NCI-H2107 treated with DMSO at 0.1 percent for 48 hours (cell line): ENCODE measurements around the gene SRSF12.
A peak's percentile ranks its signal among the peaks of the same experiment; 100 is the strongest.
"Not testable (repeated sequence)": the region's sequence is repeated elsewhere in the genome, so short reads cannot be mapped to it uniquely, and the experiment has no call there.

Experiments
- DNase-seq: peaks from one replicate; lab custom pipeline; 2025; ENCODE audit not compliant: unreplicated experiment; lab: John Stamatoyannopoulos, UW

SRSF12 gene

DNA sequence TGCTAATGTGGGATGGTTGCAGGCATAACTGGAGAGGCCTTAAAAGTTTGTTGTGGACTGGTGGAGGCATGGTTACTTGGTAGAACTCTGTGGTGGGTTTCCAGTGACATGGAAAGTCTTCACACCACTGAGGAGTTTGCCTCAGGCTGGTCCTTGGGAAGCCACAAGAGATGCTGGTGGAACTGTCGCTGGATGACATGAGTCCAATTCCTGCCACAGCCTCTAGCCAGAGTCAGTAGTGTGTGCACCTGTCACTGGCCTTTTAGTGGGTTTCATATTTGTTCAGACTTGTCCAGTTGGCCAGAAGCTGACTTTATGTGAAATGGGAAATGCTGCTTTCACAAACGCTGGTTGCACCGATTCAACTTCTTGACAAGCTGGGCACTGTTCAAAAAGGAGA lies 13.7 kb upstream of the SRSF12 start:
- no peak for DNase-seq

DNA sequence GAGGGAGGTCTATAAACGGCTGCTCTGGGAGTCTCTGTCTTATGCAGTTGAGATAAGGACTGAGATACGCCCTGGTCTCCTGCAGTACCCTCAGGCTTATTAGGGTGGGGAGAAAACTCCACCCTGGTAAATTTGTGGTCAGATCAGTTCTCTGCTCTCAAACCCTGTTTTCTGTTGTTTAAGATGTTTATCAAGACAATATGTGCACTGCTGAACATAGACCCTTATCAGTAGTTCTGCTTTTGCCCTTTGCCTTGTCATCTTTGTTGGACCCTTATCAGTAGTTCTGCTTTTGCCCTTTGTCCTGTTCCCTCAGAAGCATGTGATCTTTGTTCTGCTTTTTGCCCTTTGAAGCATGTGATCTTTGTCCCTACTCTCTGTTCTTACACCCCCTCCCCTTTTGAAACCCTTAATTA lies 10.4 kb upstream of the SRSF12 start:
- not testable (repeated sequence) for DNase-seq

DNA sequence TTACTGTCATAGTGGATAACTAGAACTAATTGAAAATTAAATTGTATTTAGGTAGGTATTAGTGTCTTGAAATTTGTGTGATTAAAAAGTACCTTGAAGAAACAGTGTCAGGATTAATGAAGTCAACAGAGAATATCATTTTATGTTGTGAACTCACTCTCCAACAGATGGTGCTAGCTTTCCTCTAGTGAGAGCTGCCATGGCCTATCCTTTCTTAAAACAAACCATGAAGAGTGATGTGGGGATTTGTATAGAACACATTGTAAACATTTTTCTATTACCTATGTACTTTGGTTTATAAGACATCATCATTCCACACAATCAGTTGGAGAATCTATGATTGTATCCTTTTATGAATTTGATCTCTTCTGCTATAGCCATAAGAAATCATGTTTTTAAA lies 4.8 kb upstream of the SRSF12 start:
- peak; percentile 63 for DNase-seq

DNA sequence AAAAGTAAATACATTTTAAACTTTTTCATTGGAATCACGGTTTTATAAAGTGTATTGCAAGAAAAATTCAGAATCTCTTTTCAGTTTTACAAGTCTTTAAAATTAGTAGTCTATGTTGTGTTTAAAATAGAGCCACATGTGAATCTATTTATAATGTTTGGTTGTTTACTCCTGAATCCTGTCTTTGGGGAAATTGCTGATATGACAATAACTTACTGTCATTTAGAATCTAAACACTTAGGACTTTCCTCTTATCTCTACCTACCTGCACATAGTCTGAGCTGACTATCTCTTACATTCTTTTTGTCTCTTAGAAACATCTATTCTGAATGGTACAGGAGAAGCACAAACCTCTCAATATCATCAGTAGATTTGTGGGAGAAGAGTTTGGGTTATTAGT lies 4.1 kb upstream of the SRSF12 start:
- no peak for DNase-seq

DNA sequence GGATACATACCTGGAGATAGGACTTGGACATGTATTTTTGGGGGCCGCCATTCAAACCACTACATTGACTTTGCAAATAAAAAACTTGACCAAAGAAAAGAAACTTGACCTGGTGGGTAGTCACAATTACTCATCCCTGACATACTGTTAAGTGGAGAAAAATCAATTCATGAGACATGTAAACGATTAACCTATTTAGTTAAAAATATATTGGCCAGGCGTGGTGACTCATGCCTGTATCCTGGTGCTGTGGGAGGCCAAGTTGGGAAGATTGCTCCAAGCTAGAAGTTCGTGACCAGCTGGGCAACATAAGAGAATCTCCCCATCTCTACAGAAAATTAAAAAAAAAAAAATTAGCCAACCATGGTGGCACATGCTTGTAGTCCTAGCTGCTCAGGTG lies 2.5 kb upstream of the SRSF12 start:
- DNase-seq = no peak

DNA sequence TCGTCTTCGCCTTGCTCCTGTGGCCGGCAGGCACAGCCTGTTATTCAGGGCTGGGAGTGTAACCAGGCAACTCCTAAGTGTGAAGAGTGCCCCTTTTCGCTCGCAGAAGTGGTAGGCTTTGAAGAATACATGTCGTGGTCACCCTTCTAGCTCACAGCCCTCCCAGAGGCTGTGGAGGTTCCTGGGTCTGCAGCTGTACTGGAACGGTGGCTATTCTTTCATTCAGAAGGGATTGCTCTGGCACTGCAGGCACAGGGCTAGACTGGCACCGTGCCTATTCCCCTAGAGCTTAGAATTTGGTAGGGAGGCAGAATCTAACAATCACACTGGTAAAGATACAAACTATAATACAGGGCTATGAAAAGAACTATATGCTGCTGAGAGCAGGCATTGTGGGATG lies 1.1 kb upstream of the SRSF12 start:
- DNase-seq = no peak

DNA sequence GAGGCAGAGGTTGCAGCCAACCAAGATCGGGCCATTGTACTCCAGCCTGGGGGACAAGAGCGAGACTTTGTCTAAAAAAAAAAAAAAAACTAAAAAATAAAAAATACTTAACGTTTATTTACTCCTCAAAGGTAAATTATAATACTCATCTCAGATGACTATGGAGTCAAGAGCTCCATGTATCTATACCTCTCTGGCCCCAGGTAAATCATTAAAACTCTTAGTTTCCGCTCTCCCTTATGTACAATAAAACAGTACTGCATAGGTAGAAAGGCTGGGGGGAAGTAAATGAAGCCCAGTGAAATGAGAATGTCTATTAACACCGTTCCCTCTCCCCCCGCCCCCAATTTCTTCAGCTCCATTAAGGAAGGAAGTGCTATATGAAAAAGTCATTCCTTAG lies 1.2 kb downstream of the SRSF12 start:
- DNase-seq = no peak

DNA sequence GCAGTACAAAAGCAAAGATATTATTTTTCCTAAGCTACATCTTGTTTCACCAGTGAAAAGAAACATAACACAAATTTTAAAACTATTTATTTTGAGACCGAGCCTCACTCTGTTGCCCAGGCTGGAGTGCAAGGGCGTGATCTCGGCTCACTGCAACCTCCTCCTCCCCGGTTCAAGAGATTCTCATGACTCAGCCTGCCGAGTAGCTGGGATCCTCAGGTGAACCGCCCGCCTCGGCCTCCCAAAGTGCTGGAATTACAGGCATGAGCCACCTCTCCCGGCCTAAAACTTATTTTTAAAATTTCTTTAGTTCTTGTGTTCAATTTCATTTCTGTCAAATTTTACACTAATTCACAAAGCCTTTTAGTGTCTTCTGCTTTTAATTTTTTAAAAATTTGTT lies 5.9 kb downstream of the SRSF12 start:
- no peak for DNase-seq

DNA sequence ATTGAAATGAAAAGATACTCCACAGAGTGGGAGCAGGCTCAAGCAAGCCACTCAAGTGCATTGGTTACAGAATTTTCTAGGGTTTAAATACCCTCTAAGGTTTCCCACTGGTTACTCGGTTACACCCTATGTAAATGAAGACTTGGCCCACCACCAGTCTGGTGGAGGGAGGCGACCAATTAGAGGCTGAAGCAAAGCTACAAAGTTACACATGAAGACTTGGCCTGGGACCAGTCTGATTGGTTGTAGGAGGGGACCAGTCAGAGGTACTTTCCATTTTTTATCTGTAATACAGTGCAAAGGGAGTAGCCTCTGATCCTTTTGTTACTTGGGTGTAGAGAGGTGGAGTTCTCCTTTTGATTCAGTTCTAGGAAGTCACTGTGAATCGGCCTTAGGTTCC lies 7.6 kb downstream of the SRSF12 start:
- DNase-seq = no peak

DNA sequence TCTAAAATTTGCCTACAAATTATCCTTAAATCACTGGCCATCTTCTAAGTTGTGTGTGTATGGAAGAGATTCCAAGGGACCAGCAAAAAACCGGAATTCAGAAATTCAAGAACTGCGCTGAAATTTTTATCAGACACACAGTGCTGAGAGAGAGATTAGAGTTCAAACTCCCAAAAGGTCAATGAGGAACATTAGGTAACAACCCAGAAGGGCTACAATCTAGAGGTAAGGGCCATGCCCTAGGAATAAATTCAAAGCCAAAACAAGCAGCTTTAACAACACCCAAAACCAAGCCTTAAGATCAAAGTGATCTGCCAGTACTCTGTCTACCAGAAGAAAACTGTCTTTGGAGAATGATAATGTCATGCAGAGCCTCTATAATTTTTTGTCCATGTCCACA lies 17.8 kb downstream of the SRSF12 start:
- DNase-seq = no peak

DNA sequence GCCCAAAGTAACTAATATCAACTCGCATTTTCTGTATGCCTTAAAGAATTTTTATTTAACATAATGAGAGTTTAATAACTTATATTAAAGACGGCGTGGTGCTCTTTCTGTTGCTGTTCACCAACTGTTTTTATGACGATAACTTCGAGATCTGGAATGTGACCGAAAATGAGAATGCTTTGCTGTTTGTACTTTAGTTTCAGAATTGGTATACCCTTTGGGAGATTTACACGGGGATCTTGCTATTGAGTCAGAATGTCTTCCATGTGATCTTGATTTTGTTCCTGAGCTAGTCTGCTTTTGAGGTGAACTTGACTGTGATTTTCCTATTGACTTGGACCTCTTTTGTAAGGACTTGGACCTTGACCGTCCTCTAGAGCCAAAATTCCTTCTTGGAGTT lies 19.4 kb downstream of the SRSF12 start:
- DNase-seq = no peak

DNA sequence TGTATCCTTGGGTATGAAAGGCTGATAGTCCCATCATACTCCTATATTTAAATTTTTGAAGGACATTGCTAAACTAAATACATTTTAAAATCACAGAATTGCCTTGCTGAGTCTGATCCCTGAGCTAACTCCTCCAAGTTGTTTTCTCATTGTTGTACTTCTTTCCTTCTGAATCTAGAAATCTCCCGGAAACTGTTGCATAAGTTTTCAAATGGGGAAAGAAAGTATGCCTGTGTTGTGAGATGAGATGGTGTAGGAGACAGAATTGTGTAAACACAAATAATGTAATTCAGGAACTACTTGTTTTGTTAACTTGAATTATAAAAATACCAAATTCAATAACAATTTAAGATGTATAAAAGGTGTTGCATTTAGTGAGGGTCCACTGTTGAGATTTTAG lies 30.0 kb downstream of the SRSF12 start:
- no peak for DNase-seq

DNA sequence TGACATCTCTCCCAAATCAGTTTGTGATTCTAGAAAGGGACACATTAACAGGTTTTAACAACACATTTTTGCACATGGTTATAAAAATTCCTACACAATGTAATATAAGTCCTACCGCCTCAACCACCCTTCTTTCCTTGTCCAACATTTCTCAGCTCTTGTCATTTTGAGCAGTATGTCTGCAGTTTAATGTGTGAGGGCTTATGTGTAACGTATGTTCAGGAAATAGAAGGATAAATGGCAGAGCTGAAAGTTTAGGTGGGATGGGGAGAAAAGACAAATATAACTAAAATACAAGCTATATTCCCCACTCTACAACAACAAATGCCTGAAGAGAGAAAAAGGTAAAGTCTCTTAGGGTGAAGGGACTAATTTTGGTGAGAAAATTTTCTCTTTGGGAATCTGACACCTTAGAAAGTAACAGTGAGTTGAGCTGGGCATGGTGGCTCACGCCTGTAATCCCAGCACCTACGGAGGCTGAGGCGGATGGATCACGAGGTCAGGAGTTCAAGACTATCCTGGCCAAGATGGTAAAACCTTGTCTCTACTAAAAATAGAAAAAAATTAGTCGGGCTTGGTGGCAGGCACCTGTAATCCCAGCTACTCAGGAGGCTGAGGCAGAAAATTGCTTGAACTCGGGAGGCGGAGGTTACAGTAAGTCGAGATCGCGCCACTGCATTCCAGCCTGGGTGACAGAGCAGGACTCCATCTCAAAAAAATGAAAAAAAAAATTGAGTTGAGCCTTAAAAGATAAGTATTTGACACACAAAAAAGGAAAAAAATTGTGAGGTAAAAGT lies 32.3 kb downstream of the SRSF12 start:
- no peak for DNase-seq

DNA sequence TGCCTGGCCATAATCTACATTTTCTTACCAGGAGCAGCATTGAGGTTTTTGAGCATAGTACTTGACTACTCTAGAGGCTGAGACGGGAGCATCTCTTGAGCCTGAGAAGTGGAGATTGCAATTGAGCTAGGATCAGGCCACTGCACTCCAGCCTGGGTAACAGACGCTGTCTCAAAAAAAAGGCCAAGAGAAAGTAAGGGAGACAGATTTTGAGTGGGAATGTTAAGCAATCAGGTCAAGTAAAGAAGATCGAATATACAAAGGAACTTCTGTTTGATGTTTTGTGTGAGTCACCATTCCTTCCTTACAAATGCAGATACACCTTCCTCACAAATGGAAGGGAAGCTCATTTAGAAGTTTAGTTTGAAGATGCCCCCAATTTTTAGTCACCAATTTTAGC lies 32.9 kb downstream of the SRSF12 start:
- no peak for DNase-seq

DNA sequence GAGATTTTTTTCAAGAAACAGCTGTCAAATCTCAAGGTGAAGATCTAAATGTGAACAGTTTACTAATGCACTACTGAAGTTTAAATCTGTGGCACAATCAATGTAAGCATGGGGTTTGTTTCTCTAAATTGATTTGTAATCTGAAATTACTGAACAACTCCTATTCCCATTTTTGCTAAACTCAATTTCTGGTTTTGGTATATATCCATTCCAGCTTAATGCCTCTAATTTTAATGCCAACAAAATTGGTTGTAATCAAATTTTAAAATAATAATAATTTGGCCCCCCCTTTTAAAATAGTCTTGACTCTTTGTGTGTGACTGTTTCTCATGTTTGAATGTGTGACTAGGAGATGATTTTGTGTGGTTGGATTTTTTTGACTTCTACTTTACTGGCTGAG lies 33.3 kb downstream of the SRSF12 start:
- DNase-seq = no peak

DNA sequence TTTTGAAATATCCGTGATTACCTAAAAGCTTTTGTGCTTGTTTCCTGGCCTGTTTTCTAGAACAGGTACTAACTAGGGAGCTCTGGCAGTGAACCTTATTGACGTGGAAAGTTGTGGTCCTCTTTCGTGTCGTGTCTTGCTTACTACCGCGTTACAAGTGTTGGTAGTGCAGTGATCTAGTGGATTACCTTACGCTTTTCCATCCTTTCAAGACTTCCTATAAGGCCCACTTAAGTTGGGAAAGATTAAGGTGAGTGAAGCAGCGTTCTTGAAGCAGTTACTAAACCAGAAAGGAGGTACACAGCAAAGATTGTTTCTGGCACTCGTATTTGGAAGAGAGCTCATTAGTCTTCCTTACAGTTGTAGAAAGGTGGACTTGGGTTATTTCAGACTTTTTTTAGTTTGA lies 35.4 kb downstream of the SRSF12 start:
- DNase-seq = no peak

DNA sequence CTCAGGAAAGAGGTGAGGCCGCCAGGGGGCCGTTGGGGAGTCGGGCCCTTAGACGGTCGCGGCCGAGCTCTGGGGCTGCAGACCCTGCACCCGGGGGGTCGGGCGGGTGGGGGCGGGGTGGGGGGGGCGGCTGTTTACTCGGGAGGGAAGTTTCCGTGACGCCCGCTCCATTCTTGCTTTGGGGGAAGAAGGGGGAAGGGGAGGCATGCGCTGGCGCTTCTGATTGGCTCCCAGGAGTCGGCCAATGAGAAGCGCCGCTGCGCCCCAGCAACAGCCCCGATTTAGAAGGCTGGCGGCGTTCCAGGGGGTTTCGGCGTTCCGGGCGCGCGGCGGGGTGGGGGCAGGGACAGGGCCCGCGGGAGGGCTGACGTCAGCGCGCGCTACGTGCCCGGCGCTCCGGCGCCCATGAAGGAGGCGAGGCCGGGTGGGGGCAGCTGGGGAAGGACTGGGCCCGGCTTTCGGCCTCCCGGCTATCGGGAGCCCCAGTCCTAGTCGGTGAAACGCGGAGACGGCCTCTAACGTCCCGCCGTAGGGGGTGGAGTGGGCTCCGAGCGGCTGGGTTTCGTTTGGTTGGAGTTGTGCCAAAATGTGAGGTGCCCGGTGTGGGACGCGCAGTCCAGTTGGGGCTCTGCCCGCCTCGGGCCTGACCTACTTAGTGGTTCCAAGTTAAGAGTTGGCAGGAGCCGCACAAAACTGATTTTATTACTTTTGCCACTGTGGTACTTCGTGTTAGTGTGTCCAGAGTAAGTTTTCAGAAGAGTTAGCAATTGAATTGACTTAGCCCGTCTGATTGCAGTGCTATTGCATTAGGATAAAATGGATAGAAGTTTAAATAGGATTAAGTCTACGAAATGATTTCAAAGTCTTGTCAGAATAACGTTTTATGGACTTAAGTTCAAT lies 36.2 kb downstream of the SRSF12 start:
- peak; percentile 80 for DNase-seq

DNA sequence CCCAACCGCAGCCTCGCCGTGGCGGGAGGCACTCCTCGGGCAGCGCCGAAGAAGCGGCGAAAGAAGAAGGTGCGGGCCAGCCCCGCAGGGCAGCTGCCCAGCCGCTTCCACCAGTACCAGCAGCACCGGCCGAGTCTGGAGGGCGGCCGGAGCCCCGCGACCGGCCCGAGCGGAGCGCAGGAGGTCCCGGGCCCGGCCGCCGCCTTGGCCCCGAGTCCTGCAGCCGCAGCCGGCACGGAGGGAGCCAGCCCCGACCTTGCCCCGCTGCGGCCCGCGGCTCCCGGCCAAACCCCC lies 36.8 kb downstream of the SRSF12 start:
- no peak for DNase-seq

DNA sequence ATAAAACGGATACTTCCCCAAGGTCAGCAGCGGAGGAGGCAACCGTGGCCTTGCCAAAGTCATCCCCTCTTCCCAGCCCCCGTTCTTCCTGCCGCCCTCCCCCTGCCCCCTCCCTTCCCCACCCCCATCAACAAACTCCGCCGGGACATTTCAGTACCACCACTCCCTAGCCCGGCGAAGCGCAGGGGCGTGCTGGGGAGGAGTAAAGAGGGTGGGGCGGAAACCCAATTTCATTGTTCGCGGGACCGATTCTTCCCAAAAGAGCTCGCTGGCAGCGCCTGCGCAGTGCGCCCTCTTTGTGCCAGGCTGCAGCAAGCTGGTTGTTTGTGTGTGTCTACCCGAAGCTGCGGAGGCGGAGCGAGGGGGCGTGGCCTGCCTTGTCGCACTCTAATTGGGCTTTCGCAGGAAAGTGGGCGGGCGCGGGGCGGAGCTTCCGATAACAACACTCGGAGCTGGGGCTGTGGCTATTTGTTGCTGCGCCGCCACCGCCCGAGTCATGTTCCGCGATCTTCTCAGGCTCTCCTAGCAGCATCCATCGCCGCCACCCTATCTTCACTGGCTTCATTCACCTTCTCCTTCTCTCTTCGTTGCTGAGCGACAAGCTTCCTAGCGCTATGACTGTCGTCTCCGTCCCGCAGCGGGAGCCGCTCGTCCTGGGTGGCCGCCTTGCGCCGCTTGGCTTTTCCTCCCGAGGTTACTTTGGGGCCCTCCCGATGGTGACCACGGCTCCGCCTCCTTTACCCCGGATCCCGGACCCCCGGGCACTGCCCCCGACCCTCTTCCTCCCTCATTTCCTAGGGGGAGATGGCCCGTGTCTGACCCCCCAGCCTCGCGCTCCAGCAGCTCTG lies 37.4 kb downstream of the SRSF12 start, which contains the start of gene PNRC1:
PNRC1 (plus strand) TSS at position 471 of the 848 bp plus-strand sequence; CDS start at position 615, 144 bp downstream.
- DNase-seq = peak; percentile 93

DNA sequence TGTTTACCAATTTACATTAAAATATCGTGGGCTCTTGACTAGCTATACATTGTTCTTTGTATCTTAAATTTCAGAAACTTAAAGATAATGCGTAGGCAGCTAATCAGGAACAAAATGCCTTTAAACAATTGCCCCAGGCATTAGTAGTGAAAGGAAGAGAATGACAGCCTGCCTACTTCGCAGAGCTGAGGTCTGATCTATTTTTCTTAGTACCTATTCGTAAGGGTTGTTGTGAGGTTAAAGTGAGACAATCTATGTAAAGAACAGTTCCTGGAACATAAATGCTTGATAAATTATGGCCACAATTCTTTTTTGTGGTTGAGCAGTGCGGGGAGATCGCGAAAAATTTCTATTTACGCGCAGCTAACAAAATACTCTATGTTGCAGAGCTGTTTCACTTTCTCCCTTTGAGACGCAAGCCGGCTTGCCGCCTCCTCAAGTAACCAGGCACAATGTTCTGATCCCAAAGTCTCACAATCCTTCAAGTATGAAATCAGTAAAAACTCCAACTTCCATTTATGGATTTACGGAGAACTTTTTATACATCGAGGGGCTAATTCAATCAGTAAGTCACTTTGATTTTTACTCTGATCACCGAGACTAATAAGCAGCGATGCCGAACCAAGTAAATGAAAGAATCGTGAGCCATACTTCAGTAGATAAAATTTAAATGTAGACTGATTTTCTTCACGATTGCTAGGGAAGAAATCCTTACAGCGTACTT lies 38.2 kb downstream of the SRSF12 start:
- DNase-seq = peak; percentile 51

DNA sequence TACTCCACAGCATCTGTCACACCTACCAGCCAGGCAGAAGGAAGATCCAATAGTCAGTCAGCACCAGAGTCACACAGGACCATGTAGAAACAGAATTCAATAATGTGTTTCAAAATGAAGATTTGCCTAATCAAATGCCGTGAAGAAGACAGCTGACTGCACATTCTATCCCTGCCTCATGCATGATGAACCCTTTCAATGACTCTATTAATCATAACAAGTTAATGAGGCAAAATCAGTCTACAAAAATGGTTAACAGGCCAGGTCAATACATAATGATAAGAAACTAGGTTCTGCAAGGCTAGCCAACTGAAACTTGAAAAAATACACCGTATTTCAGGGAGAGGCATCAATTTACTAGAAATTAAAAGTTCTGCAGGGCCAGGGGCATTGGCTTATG lies 44.0 kb downstream of the SRSF12 start:
- DNase-seq = no peak
